ENCODE results near the gene ITGB2.
"Not testable (repeated sequence)": the region's sequence is repeated elsewhere in the genome, so short reads cannot be mapped to it uniquely, and the experiment has no call there.

The ITGB2 gene

DNA sequence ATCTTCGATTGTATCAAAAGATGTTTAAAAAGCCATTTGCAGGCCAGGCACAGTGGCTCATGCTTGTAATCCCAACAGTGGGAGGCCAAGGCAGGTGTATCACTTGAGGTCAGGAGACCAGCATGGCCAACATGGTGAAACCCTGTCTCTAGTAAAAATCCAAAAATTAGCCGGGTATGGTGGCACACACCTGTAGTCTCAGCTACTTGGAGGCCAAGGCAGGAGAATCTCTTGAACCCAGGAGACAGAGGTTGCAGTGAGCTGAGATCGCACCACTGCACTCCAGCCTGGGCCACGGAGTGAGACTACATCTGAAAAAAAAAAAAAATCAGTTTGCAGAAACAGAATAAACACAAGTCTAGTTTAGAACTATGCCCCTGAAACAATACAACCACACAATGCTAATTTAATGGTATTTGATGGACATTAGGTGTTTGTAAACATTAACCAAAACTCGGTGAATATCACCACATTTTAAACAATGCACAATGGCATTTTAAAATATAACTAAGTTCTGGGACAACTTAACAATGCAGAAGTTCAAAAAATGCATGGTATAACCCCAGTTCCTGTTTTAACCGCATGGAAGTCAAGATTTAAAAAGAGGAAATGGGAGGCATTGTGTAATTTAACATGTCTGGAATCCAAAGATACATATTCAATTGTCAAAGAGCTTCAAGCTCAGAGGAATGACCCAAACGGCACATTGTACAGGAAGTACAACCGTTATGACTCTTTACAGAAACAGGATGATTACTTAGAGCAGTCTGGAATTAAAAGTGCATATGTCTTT is 40.1 kb downstream of the ITGB2 start:
- peak; percentile 67 for DNase-seq

DNA sequence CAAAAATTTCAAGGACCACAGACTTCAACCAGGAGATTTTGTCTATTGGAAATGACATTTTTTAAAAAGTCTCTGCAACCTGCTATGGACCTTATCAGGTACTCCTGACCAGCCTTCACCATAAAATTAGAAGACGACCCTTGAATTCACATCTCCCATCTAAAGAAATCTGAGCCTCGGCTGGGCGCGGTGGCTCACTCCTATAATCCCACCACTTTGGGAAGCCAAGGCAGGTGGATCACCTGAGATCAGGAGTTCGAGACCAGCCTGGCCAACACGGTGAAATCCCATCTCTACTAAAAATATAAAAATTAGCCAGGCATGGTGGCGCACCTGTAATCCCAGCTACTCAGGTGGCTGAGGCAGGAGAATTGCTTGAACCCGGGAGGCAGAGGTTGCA is 41.5 kb downstream of the ITGB2 start:
- not testable (repeated sequence) for DNase-seq

GRCh38 chr21:44878053-44878982 is 42.4 kb downstream of the ITGB2 start:
- DNase-seq: no peak

GRCh38 chr21:44876849-44877575 is 43.7 kb downstream of the ITGB2 start:
- no peak for DNase-seq

GRCh38 chr21:44875316-44875700 is 45.4 kb downstream of the ITGB2 start:
- peak; percentile 58 for DNase-seq

DNA sequence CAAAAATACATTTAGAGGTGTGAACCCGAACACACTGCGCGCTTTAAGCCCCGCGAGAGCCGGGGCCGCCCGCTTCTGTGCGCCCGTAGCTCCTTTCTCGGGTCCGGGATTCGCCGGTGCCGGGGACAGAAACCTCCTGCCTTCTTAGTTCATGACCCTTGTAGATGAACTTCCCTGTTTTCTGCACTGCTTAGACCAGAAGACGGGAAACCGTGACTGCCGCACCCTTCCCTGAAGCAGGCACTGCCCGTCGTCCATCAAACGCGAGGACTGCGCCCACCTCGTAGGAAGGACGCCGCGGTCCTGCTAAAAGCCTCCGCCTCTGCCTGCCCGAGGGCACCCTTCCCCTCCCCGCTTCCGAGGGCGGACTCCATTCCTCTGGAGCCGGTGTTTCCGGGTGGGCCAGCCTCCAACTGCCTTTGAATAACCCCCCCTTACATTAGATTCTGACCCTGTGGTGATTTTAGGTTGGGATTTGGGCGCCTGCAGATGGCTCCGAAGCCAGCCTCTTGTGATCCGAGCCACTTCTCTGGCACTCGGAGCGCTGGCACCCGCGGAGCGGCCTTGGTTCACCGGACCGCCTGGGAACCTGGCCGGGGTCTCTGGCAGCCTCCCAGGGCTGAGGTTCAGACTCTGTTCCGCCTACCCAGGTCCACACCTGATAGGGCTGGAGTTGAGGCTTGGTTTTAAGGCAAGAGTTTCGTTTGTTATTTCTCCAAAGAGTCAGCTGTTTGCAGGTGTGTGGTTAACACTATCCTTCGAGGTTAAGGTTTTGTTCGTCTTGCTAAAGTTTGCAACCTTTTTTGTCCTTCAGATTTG is 46.0 kb downstream of the ITGB2 start:
- peak; percentile 34 for DNase-seq

- DNase-seq: no peak
Measured at GRCh38 chr21:44874240-44874496, 46.5 kb downstream of the ITGB2 start.

GRCh38 chr21:44873356-44874239 is 47.1 kb downstream of the ITGB2 start, which contains the start of gene PTTG1IP:
PTTG1IP (minus strand) TSS chr21:44873690; CDS start chr21:44873616, 74 bp downstream.
- peak; percentile 98 for DNase-seq

GRCh38 chr21:44872649-44873355 is 47.9 kb downstream of the ITGB2 start:
- peak; percentile 54 for DNase-seq

DNA sequence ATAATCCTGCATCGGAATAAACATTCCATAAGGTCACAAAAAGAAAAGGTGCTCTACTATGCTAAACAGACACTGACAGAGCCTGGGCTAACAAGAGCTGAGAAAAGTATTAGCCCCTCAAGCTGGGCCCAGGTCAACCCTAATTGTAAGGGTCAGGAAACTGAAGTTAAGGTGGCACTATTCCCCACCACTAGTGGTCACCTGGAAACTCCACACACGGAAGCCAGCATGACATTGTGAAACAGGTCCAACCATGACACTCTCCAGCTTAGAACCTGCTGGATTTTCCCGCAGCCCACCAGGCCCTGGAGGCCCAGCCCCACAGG is 48.4 kb downstream of the ITGB2 start:
- DNase-seq: no peak

GRCh38 chr21:44871576-44872269 is 49.0 kb downstream of the ITGB2 start:
- DNase-seq: peak; percentile 76

DNA sequence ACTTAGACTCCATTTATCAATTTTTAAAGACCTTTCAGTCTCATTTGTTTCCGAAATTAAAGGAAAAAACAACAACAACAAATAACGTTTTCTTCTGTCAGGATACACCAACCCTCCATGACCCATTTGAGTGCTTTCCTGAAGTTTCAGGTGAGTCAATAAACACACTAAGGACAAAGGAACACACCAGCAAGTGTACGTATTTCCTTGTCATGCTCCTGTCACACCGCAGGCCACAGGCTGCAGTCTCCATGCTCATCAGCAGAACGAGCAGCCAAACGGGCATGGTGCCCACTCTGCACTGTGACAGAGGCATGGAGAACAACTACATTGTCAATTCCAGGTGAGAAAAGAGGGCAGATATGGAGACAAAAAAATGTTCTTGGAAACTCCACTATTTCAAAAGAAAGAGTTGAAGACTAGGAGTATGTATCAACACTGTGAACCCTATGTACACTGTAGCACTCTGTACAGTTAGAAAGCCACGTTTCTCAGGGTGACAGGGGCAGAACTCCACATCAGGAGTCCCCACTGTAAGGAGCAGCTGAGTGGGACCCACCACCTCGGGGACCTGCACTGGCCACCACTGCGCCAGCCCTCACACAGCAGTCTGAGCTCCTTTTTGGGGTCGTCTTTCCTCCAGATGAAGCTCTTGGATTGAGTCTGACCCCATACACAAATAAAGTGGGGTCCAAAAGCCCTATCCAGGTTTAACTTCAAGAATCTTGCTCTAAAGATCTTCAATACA is 49.8 kb downstream of the ITGB2 start:
- DNase-seq: no peak

- peak; percentile 99 for DNase-seq
Measured at GRCh38 chr21:44869781-44870747, 50.6 kb downstream of the ITGB2 start.

- no peak for DNase-seq
Measured at GRCh38 chr21:44868707-44869106, 52.0 kb downstream of the ITGB2 start.

GRCh38 chr21:44867999-44868700 is 52.5 kb downstream of the ITGB2 start:
- no peak for DNase-seq

- no peak for DNase-seq
Measured at GRCh38 chr21:44867464-44867863, 53.2 kb downstream of the ITGB2 start.

GRCh38 chr21:44866780-44867179 is 53.9 kb downstream of the ITGB2 start:
- peak; percentile 43 for DNase-seq

Measured in EL (cell line).